ENCODE results near the gene ARF1.
A peak's percentile ranks its signal among the peaks of the same experiment; 100 is the strongest.

Gene ARF1

GRCh38 chr1:228140724-228141225 lies 58.3 kb downstream of the ARF1 start:
- peaks cover 0 to 4% of the 10 kb centered on the region in 2 donors for H3K27me3 ChIP-seq (ENCODE audit: control insufficient read depth in 1 of 2, insufficient read depth in 2 of 2, low read length in 2 of 2)
- no peaks in the 10 kb centered on the region for H3K9me3 ChIP-seq (ENCODE audit: control insufficient read depth in 1 of 2, low read length in 2 of 2)
- peaks cover 36 to 37% of the 10 kb centered on the region in 2 donors for H3K4me1 ChIP-seq (ENCODE audit: control insufficient read depth in 1 of 2, insufficient read depth in 2 of 2, low read length in 2 of 2)
- peak overlapping the region; percentile 94 to 97 for H3K9ac ChIP-seq (ENCODE audit: low read depth in 1 of 2, low read length in 2 of 2)
- H3K36me3 ChIP-seq (ENCODE audit: control insufficient read depth in 1 of 2, insufficient read depth in 2 of 2, low read length in 2 of 2), result peaks cover under 1 to 10% of the 10 kb centered on the region in 2 donors
- H3K27ac ChIP-seq (ENCODE audit: low read depth, low read length), result peak overlapping the region; percentile 98
- peak overlapping the region; percentile 79 to 96 for H3K4me3 ChIP-seq (ENCODE audit: low read depth in 1 of 2, low read length in 2 of 2)

GRCh38 chr1:228141226-228142044 lies 58.9 kb downstream of the ARF1 start:
- peak overlapping the region; percentile 98 for H3K27ac ChIP-seq (ENCODE audit: low read depth, low read length)
- peak overlapping the region; percentile 79 to 96 for H3K4me3 ChIP-seq (ENCODE audit: low read depth in 1 of 2, low read length in 2 of 2)
- H3K4me1 ChIP-seq (ENCODE audit: control insufficient read depth in 1 of 2, insufficient read depth in 2 of 2, low read length in 2 of 2), result peaks cover 36 to 37% of the 10 kb centered on the region in 2 donors
- no peaks in the 10 kb centered on the region for H3K9me3 ChIP-seq (ENCODE audit: control insufficient read depth in 1 of 2, low read length in 2 of 2)
- H3K36me3 ChIP-seq (ENCODE audit: control insufficient read depth in 1 of 2, insufficient read depth in 2 of 2, low read length in 2 of 2), result peaks cover 6 to 17% of the 10 kb centered on the region in 2 donors
- no peaks in the 10 kb centered on the region for H3K27me3 ChIP-seq (ENCODE audit: control insufficient read depth in 1 of 2, insufficient read depth in 2 of 2, low read length in 2 of 2)
- peak overlapping the region; percentile 94 to 97 for H3K9ac ChIP-seq (ENCODE audit: low read depth in 1 of 2, low read length in 2 of 2)

GRCh38 chr1:228142155-228142691 lies 59.7 kb downstream of the ARF1 start:
- no peaks in the 10 kb centered on the region for H3K27me3 ChIP-seq (ENCODE audit: control insufficient read depth in 1 of 2, insufficient read depth in 2 of 2, low read length in 2 of 2)
- H3K9ac ChIP-seq (ENCODE audit: low read depth in 1 of 2, low read length in 2 of 2), result peak overlapping the region; percentile 94 to 97
- H3K27ac ChIP-seq (ENCODE audit: low read depth, low read length), result peak overlapping the region; percentile 98
- H3K36me3 ChIP-seq (ENCODE audit: control insufficient read depth in 1 of 2, insufficient read depth in 2 of 2, low read length in 2 of 2), result peaks cover 8 to 24% of the 10 kb centered on the region in 2 donors
- peaks cover 36 to 37% of the 10 kb centered on the region in 2 donors for H3K4me1 ChIP-seq (ENCODE audit: control insufficient read depth in 1 of 2, insufficient read depth in 2 of 2, low read length in 2 of 2)
- no peaks in the 10 kb centered on the region for H3K9me3 ChIP-seq (ENCODE audit: control insufficient read depth in 1 of 2, low read length in 2 of 2)
- H3K4me3 ChIP-seq (ENCODE audit: low read depth in 1 of 2, low read length in 2 of 2), result peak overlapping the region; percentile 79 to 96

- Histone ChIP-seq H3K36me3 (ENCODE audit: control insufficient read depth in 1 of 2, insufficient read depth in 2 of 2, low read length in 2 of 2) (peaks cover 8 to 29% of the 10 kb centered on the region in 2 donors), H3K27ac (ENCODE audit: low read depth, low read length) (no peak overlapping the region), H3K9me3 (ENCODE audit: control insufficient read depth in 1 of 2, low read length in 2 of 2) (no peaks in the 10 kb centered on the region), H3K27me3 (ENCODE audit: control insufficient read depth in 1 of 2, insufficient read depth in 2 of 2, low read length in 2 of 2) (no peaks in the 10 kb centered on the region), H3K4me1 (ENCODE audit: control insufficient read depth in 1 of 2, insufficient read depth in 2 of 2, low read length in 2 of 2) (peaks cover 36 to 37% of the 10 kb centered on the region in 2 donors), H3K4me3 (ENCODE audit: low read depth in 1 of 2, low read length in 2 of 2) (peak overlapping the region in 1 of 2 donors; percentile 79), H3K9ac (ENCODE audit: low read depth in 1 of 2, low read length in 2 of 2) (peak overlapping the region in 1 of 2 donors; percentile 97)
These were observed 60.2 kb downstream of the ARF1 start for GRCh38 chr1:228142701-228143136.

- Histone ChIP-seq H3K9me3 (ENCODE audit: control insufficient read depth in 1 of 2, low read length in 2 of 2) (no peaks in the 10 kb centered on the region), H3K4me1 (ENCODE audit: control insufficient read depth in 1 of 2, insufficient read depth in 2 of 2, low read length in 2 of 2) (peaks cover 36 to 37% of the 10 kb centered on the region in 2 donors), H3K27me3 (ENCODE audit: control insufficient read depth in 1 of 2, insufficient read depth in 2 of 2, low read length in 2 of 2) (no peaks in the 10 kb centered on the region), H3K9ac (ENCODE audit: low read depth in 1 of 2, low read length in 2 of 2) (no peak overlapping the region), H3K36me3 (ENCODE audit: control insufficient read depth in 1 of 2, insufficient read depth in 2 of 2, low read length in 2 of 2) (peaks cover 8 to 37% of the 10 kb centered on the region in 2 donors), H3K4me3 (ENCODE audit: low read depth in 1 of 2, low read length in 2 of 2) (no peak overlapping the region), H3K27ac (ENCODE audit: low read depth, low read length) (no peak overlapping the region)
These were observed 61.1 kb downstream of the ARF1 start for GRCh38 chr1:228143480-228144192.

- Histone ChIP-seq H3K4me1 (ENCODE audit: control insufficient read depth in 1 of 2, insufficient read depth in 2 of 2, low read length in 2 of 2) (peaks cover 36 to 37% of the 10 kb centered on the region in 2 donors), H3K4me3 (ENCODE audit: low read depth in 1 of 2, low read length in 2 of 2) (no peak overlapping the region), H3K27me3 (ENCODE audit: control insufficient read depth in 1 of 2, insufficient read depth in 2 of 2, low read length in 2 of 2) (no peaks in the 10 kb centered on the region), H3K36me3 (ENCODE audit: control insufficient read depth in 1 of 2, insufficient read depth in 2 of 2, low read length in 2 of 2) (peaks cover 8 to 41% of the 10 kb centered on the region in 2 donors), H3K9ac (ENCODE audit: low read depth in 1 of 2, low read length in 2 of 2) (no peak overlapping the region), H3K27ac (ENCODE audit: low read depth, low read length) (no peak overlapping the region), H3K9me3 (ENCODE audit: control insufficient read depth in 1 of 2, low read length in 2 of 2) (no peaks in the 10 kb centered on the region)
These were observed 61.9 kb downstream of the ARF1 start for GRCh38 chr1:228144193-228144992.

- H3K27me3 ChIP-seq (ENCODE audit: control insufficient read depth in 1 of 2, insufficient read depth in 2 of 2, low read length in 2 of 2), result no peaks in the 10 kb centered on the region
- H3K4me1 ChIP-seq (ENCODE audit: control insufficient read depth in 1 of 2, insufficient read depth in 2 of 2, low read length in 2 of 2), result peaks cover 36 to 37% of the 10 kb centered on the region in 2 donors
- no peaks in the 10 kb centered on the region for H3K9me3 ChIP-seq (ENCODE audit: control insufficient read depth in 1 of 2, low read length in 2 of 2)
- no peak overlapping the region for H3K4me3 ChIP-seq (ENCODE audit: low read depth in 1 of 2, low read length in 2 of 2)
- no peak overlapping the region for H3K9ac ChIP-seq (ENCODE audit: low read depth in 1 of 2, low read length in 2 of 2)
- H3K27ac ChIP-seq (ENCODE audit: low read depth, low read length), result no peak overlapping the region
- H3K36me3 ChIP-seq (ENCODE audit: control insufficient read depth in 1 of 2, insufficient read depth in 2 of 2, low read length in 2 of 2), result peaks cover 8 to 41% of the 10 kb centered on the region in 2 donors
These were observed 62.5 kb downstream of the ARF1 start for GRCh38 chr1:228144993-228145343.

GRCh38 chr1:228145463-228146416 lies 63.2 kb downstream of the ARF1 start:
- peaks cover 36 to 37% of the 10 kb centered on the region in 2 donors for H3K4me1 ChIP-seq (ENCODE audit: control insufficient read depth in 1 of 2, insufficient read depth in 2 of 2, low read length in 2 of 2)

More at GRCh38 chr1:228145463-228146416, 63.2 kb downstream of the ARF1 start:
- Histone ChIP-seq H3K27me3 (ENCODE audit: control insufficient read depth in 1 of 2, insufficient read depth in 2 of 2, low read length in 2 of 2) (no peaks in the 10 kb centered on the region), H3K9me3 (ENCODE audit: control insufficient read depth in 1 of 2, low read length in 2 of 2) (no peaks in the 10 kb centered on the region), H3K9ac (ENCODE audit: low read depth in 1 of 2, low read length in 2 of 2) (no peak overlapping the region), H3K4me3 (ENCODE audit: low read depth in 1 of 2, low read length in 2 of 2) (no peak overlapping the region), H3K27ac (ENCODE audit: low read depth, low read length) (no peak overlapping the region), H3K36me3 (ENCODE audit: control insufficient read depth in 1 of 2, insufficient read depth in 2 of 2, low read length in 2 of 2) (peaks cover 8 to 41% of the 10 kb centered on the region in 2 donors)

All from duodenal mucosa (tissue), 2 donors.